Mesenchymal stem cell (in vitro differentiated cells and primary cell): ENCODE data around the gene CAPN2.

Source experiments
- DNase-seq: peaks from one replicate; pipeline ENCODE4 v3.0.0-alpha.2; 2013
- H2AFZ ChIP-seq: one replicate; pipeline ENCODE4 v1.6.1; 2013; ENCODE audit warnings: low read depth, mild to moderate bottlenecking, control low read depth, inconsistent platforms, low read length, moderate library complexity
- H2AK5ac ChIP-seq: 2 replicates; pipeline ENCODE4 v1.6.1; 2013; ENCODE audit warnings: low read length, moderate library complexity, mild to moderate bottlenecking, inconsistent platforms; ENCODE audit not compliant: severe bottlenecking
- H2BK120ac ChIP-seq: one replicate; pipeline ENCODE4 v1.6.1; 2013; ENCODE audit warnings: low read depth, mild to moderate bottlenecking, inconsistent platforms, low read length, moderate library complexity
- H2BK12ac ChIP-seq, 2 experiments: one replicate each; pipeline ENCODE4 v1.6.1; 2013; ENCODE audit warnings: inconsistent platforms in 2 of 2, low read length in 2 of 2, mild to moderate bottlenecking in 2 of 2, moderate library complexity in 2 of 2, control low read depth in 1 of 2
- H2BK15ac ChIP-seq: one replicate; pipeline ENCODE4 v1.6.1; 2013; ENCODE audit warnings: mild to moderate bottlenecking, low read depth, inconsistent platforms; ENCODE audit not compliant: poor library complexity, severe bottlenecking
- H2BK5ac ChIP-seq: 2 replicates; pipeline ENCODE4 v1.6.1; 2013; ENCODE audit warnings: low read depth, mild to moderate bottlenecking, low read length, control low read depth, inconsistent platforms; ENCODE audit not compliant: poor library complexity, severe bottlenecking
- H3K14ac ChIP-seq, 2 experiments: one replicate each; pipeline ENCODE4 v1.6.1; 2013; ENCODE audit warnings: inconsistent platforms in 2 of 2, low read length in 2 of 2, control low read depth in 1 of 2, mild to moderate bottlenecking in 1 of 2, moderate library complexity in 1 of 2
- H3K18ac ChIP-seq, 2 experiments: one replicate each; pipeline ENCODE4 v1.6.1; 2013; ENCODE audit warnings: inconsistent platforms in 2 of 2, low read length in 2 of 2, control low read depth in 1 of 2, low read depth in 1 of 2, mild to moderate bottlenecking in 1 of 2
- H3K23ac ChIP-seq, 2 experiments: one replicate each; pipeline ENCODE4 v1.6.1; 2013; ENCODE audit warnings: inconsistent platforms in 2 of 2, low read length in 2 of 2, mild to moderate bottlenecking in 2 of 2, moderate library complexity in 2 of 2, control low read depth in 1 of 2
- H3K27ac ChIP-seq: 2 replicates; pipeline ENCODE4 v1.5.1; 2013; ENCODE audit warnings: mild to moderate bottlenecking, moderate library complexity, low read length, control low read depth, inconsistent platforms; ENCODE audit not compliant: poor library complexity, severe bottlenecking
- H3K27me3 ChIP-seq, 2 experiments: 2 replicates each; pipeline versions ENCODE4 v1.6.1 to v1.7.0; 2013; ENCODE audit warnings: low read length in 2 of 2, mild to moderate bottlenecking in 2 of 2, moderate library complexity in 2 of 2, control low read depth in 1 of 2, inconsistent platforms in 1 of 2; ENCODE audit not compliant: control insufficient read depth in 1 of 2, insufficient read depth in 1 of 2
- H3K36me3 ChIP-seq, 2 experiments: 2 replicates each; pipeline versions ENCODE4 v1.6.1 to v1.7.0; 2013; ENCODE audit warnings: low read length in 2 of 2, control low read depth in 1 of 2, inconsistent platforms in 1 of 2, low read depth in 1 of 2, mild to moderate bottlenecking in 1 of 2; ENCODE audit not compliant: insufficient read depth in 2 of 2, control insufficient read depth in 1 of 2
- H3K4ac ChIP-seq, 2 experiments: one replicate each; pipeline ENCODE4 v1.6.1; 2013; ENCODE audit warnings: inconsistent platforms in 2 of 2, low read length in 2 of 2, mild to moderate bottlenecking in 2 of 2, moderate library complexity in 2 of 2, control low read depth in 1 of 2, low read depth in 1 of 2
- H3K4me1 ChIP-seq: 2 replicates; pipeline ENCODE4 v1.6.1; 2013; ENCODE audit warnings: low read depth, low read length, control low read depth; ENCODE audit not compliant: control insufficient read depth, insufficient read depth
- H3K4me2 ChIP-seq: 2 replicates; pipeline ENCODE4 v1.6.1; 2013; ENCODE audit warnings: low read length, mild to moderate bottlenecking, inconsistent platforms; ENCODE audit not compliant: poor library complexity, severe bottlenecking
- H3K4me3 ChIP-seq, 2 experiments: 2 replicates each; pipeline versions ENCODE4 v1.5.1 to v1.7.0; 2013; ENCODE audit warnings: low read length in 2 of 2, mild to moderate bottlenecking in 2 of 2, control low read depth in 1 of 2, low read depth in 1 of 2; ENCODE audit not compliant: insufficient read depth in 1 of 2
- H3K79me1 ChIP-seq: replicated peaks from 2 replicates; pipeline ENCODE4 v1.6.1; 2013; ENCODE audit warnings: mild to moderate bottlenecking, control low read depth, low read length, inconsistent platforms; ENCODE audit not compliant: poor library complexity, severe bottlenecking
- H3K9ac ChIP-seq: 2 replicates; pipeline ENCODE4 v1.7.0; 2013; ENCODE audit warnings: mild to moderate bottlenecking, low read length, moderate library complexity
- H3K9me3 ChIP-seq: 2 replicates; pipeline ENCODE4 v1.7.0; 2013; ENCODE audit warnings: mild to moderate bottlenecking, low read length; ENCODE audit not compliant: control insufficient read depth
- H4K8ac ChIP-seq: one replicate; pipeline ENCODE4 v1.6.1; 2013; ENCODE audit warnings: inconsistent platforms, mild to moderate bottlenecking, low read length, moderate library complexity
- H4K91ac ChIP-seq: one replicate; pipeline ENCODE4 v1.6.1; 2013; ENCODE audit warnings: mild to moderate bottlenecking, low read length, inconsistent platforms
- WGBS: methylation state at CpG from one replicate; pipeline ENCODE4 v1.1.7; 2013; ENCODE audit warnings: mixed read lengths; 5-methylcytosine and 5-hydroxymethylcytosine counted together

CAPN2 gene

GRCh38 chr1:223771814-223772770, 59.8 kb downstream of the CAPN2 start:
- H3K18ac ChIP-seq: peak overlapping the region in 1 of 2 experiments; percentile 80
- H2BK12ac ChIP-seq: no peak overlapping the region
- no peak overlapping the region for H3K23ac ChIP-seq
- WGBS: 14% methylated on average over 13 of the region's 16 CpGs
- no peak overlapping the region for H2BK120ac ChIP-seq
- peaks cover 24% of the 10 kb centered on the region for H3K4me1 ChIP-seq
- peaks cover 37 to 78% of the 10 kb centered on the region in 2 experiments for H3K36me3 ChIP-seq
- H4K91ac ChIP-seq: no peak overlapping the region
- H3K9ac ChIP-seq: peak overlapping the region; percentile 82
- H3K79me1 ChIP-seq: peaks cover 4% of the 10 kb centered on the region
- H2BK15ac ChIP-seq: no peak overlapping the region
- no peak overlapping the region for H3K14ac ChIP-seq
- no peaks in the 10 kb centered on the region for H3K9me3 ChIP-seq
- H3K4me3 ChIP-seq: peak overlapping the region in 1 of 2 experiments; percentile 42
- peak overlapping the region; percentile 90 for H2AK5ac ChIP-seq
- peak overlapping the region; percentile 24 for H2BK5ac ChIP-seq
- no peak overlapping the region for H3K4me2 ChIP-seq
- no peak overlapping the region for H4K8ac ChIP-seq
- H2AFZ ChIP-seq: no peak overlapping the region
- peak overlapping the region; percentile 83 for H3K27ac ChIP-seq
- peak; percentile 84 for DNase-seq
- no peaks in the 10 kb centered on the region for H3K27me3 ChIP-seq
- peak overlapping the region in 1 of 2 experiments; percentile 41 for H3K4ac ChIP-seq

GRCh38 chr1:223772771-223773160, 60.4 kb downstream of the CAPN2 start:
- Histone ChIP-seq H3K79me1 (peaks cover 4% of the 10 kb centered on the region), H2BK12ac (peak overlapping the region in 1 of 2 experiments; percentile 61), H3K27ac (peak overlapping the region; percentile 83), H2AK5ac (peak overlapping the region; percentile 71), H3K9ac (peak overlapping the region; percentile 82), H3K23ac (no peak overlapping the region), H3K4ac (no peak overlapping the region), H4K91ac (no peak overlapping the region), H3K4me2 (no peak overlapping the region), H2BK5ac (no peak overlapping the region), H4K8ac (peak overlapping the region; percentile 83), H3K4me3 (no peak overlapping the region), H2BK120ac (no peak overlapping the region), H3K18ac (peak overlapping the region; percentile 46 to 55), H3K14ac (no peak overlapping the region), H3K27me3 (no peaks in the 10 kb centered on the region), H2BK15ac (peak overlapping the region; percentile 91), H3K36me3 (peaks cover 37 to 83% of the 10 kb centered on the region in 2 experiments), H3K4me1 (peaks cover 24% of the 10 kb centered on the region), H3K9me3 (no peaks in the 10 kb centered on the region), H2AFZ (no peak overlapping the region)
- DNase-seq: no peak
- WGBS: 91% methylated on average over 5 of the region's 5 CpGs

GRCh38 chr1:223774134-223774814, 61.9 kb downstream of the CAPN2 start:
- Histone ChIP-seq H2AK5ac (no peak overlapping the region), H2BK12ac (no peak overlapping the region), H3K18ac (no peak overlapping the region), H2BK120ac (no peak overlapping the region), H3K27me3 (no peaks in the 10 kb centered on the region), H3K9ac (peak overlapping the region; percentile 37), H3K14ac (no peak overlapping the region), H3K4me2 (no peak overlapping the region), H4K91ac (no peak overlapping the region), H3K79me1 (peaks cover 4% of the 10 kb centered on the region), H3K36me3 (peaks cover 39 to 92% of the 10 kb centered on the region in 2 experiments), H2AFZ (no peak overlapping the region), H3K23ac (no peak overlapping the region), H2BK5ac (no peak overlapping the region), H3K4me3 (peak overlapping the region in 1 of 2 experiments; percentile 32), H3K4ac (no peak overlapping the region), H3K4me1 (peaks cover 24% of the 10 kb centered on the region), H3K9me3 (no peaks in the 10 kb centered on the region), H3K27ac (peak overlapping the region; percentile 83), H2BK15ac (no peak overlapping the region), H4K8ac (no peak overlapping the region)
- WGBS: 97% methylated on average over 5 of the region's 6 CpGs
- DNase-seq: no peak

GRCh38 chr1:223775054-223775453, 62.7 kb downstream of the CAPN2 start:
- H3K18ac ChIP-seq: no peak overlapping the region
- no peak overlapping the region for H2BK12ac ChIP-seq
- no peak overlapping the region for H3K14ac ChIP-seq
- H2BK120ac ChIP-seq: no peak overlapping the region
- H3K79me1 ChIP-seq: no peaks in the 10 kb centered on the region
- no peak overlapping the region for H4K91ac ChIP-seq
- H4K8ac ChIP-seq: no peak overlapping the region
- WGBS: 53% methylated on average over 3 of the region's 4 CpGs
- peak; percentile 40 for DNase-seq
- H3K4me2 ChIP-seq: no peak overlapping the region
- H3K4me3 ChIP-seq: peak overlapping the region in 1 of 2 experiments; percentile 39
- H2BK5ac ChIP-seq: no peak overlapping the region
- no peaks in the 10 kb centered on the region for H3K27me3 ChIP-seq
- H3K27ac ChIP-seq: peak overlapping the region; percentile 83
- peak overlapping the region; percentile 37 for H3K9ac ChIP-seq
- peaks cover 24% of the 10 kb centered on the region for H3K4me1 ChIP-seq
- no peak overlapping the region for H2AK5ac ChIP-seq
- H3K9me3 ChIP-seq: no peaks in the 10 kb centered on the region
- H2AFZ ChIP-seq: no peak overlapping the region
- no peak overlapping the region for H3K23ac ChIP-seq
- H2BK15ac ChIP-seq: no peak overlapping the region
- H3K36me3 ChIP-seq: peaks cover 34 to 92% of the 10 kb centered on the region in 2 experiments
- H3K4ac ChIP-seq: no peak overlapping the region
